OCI-LY3 (cell line): ENCODE data around the gene GLIS1.

ENCODE experiments used
- H2AFZ ChIP-seq: fragments of 200-600, 300-600 bp; shearing (Covaris generic); 2 replicates; pipeline ENCODE4 v1.6.0; 2014; ENCODE audit warnings: antibody characterized with exemption, low read depth, low read length
- H3K27ac ChIP-seq: fragments of 200-600, 300-600 bp; sonication (generic); 2 replicates; pipeline ENCODE4 v1.5.1; 2014; ENCODE audit warnings: mild to moderate bottlenecking, low read length, moderate library complexity, mixed read lengths
- H3K27me3 ChIP-seq: fragments of 200-600, 300-600 bp; sonication (generic); 2 replicates; pipeline ENCODE4 v1.6.1; 2014; ENCODE audit warnings: low read depth, low read length, mixed read lengths
- H3K36me3 ChIP-seq: fragments of 200-600, 300-600 bp; sonication (generic); replicated peaks from 2 replicates; pipeline ENCODE3; 2014; ENCODE audit warnings: low read depth, low read length, mixed read lengths
- H3K4me1 ChIP-seq: fragments of 300-600, 200-600 bp; sonication (generic); 2 replicates; pipeline ENCODE4 v1.6.1; 2014; ENCODE audit warnings: low read length, mixed read lengths
- H3K4me2 ChIP-seq: fragments of 200-600, 300-600 bp; sonication (generic); 2 replicates; pipeline ENCODE4 v1.6.1; 2014; ENCODE audit warnings: low read length, mixed read lengths
- H3K4me3 ChIP-seq: fragments of 300-600, 200-600 bp; sonication (generic); 2 replicates; pipeline ENCODE4 v1.5.1; 2014; ENCODE audit warnings: antibody characterized with exemption, mild to moderate bottlenecking, low read length, moderate library complexity
- H3K79me2 ChIP-seq: fragments of 300-600, 200-600 bp; shearing (Covaris generic); 2 replicates; pipeline ENCODE4 v1.6.1; 2014; ENCODE audit warnings: mild to moderate bottlenecking, low read length, mixed read lengths
- H3K9ac ChIP-seq: fragments of 300-600, 200-600 bp; shearing (Covaris generic); 2 replicates; pipeline ENCODE4 v1.6.0; 2014; ENCODE audit warnings: mild to moderate bottlenecking, low read length, moderate library complexity
- H3K9me3 ChIP-seq: fragments of 200-600, 300-600 bp; shearing (Covaris generic); 2 replicates; pipeline ENCODE4 v1.6.1; 2014; ENCODE audit warnings: low read length, mixed read lengths; ENCODE audit not compliant: insufficient read depth
- H4K20me1 ChIP-seq: fragments of 200-600, 300-600 bp; sonication (generic); 2 replicates; pipeline ENCODE4 v1.6.1; 2016; ENCODE audit warnings: low read length, mixed read lengths; ENCODE audit not compliant: insufficient read depth
- EZH2phosphoT487 ChIP-seq: fragments of 200-600 bp; shearing (Covaris generic); IDR thresholded peaks from 2 replicates; pipeline ENCODE4 v1.6.1; 2018; ENCODE audit warnings: antibody characterized with exemption, mixed run types, low read depth
- TF ChIP-seq, protein P1 (sequence below): fragments of 200-600, 300-600 bp; sonication (generic); IDR thresholded peaks from 2 replicates; pipeline ENCODE4 v1.5.1; 2014; ENCODE audit warnings: antibody characterized with exemption, low read length, low read depth

Gene GLIS1

GRCh38 chr1:53643881-53644390 is 95.0 kb downstream of the GLIS1 start:
- no peaks in the 10 kb centered on the region for H3K79me2 ChIP-seq
- H3K27me3 ChIP-seq = no peaks in the 10 kb centered on the region
- H3K36me3 ChIP-seq = no peaks in the 10 kb centered on the region
- H3K4me1 ChIP-seq = peaks cover 11% of the 10 kb centered on the region
- H4K20me1 ChIP-seq = no peaks in the 10 kb centered on the region
- H3K9ac ChIP-seq = no peak overlapping the region
- H3K4me3 ChIP-seq = no peak overlapping the region
- no peaks in the 10 kb centered on the region for H3K9me3 ChIP-seq
- no peak overlapping the region for H3K27ac ChIP-seq
- TF ChIP-seq EZH2phosphoT487 = no peak
- TF ChIP-seq, protein P1, sequence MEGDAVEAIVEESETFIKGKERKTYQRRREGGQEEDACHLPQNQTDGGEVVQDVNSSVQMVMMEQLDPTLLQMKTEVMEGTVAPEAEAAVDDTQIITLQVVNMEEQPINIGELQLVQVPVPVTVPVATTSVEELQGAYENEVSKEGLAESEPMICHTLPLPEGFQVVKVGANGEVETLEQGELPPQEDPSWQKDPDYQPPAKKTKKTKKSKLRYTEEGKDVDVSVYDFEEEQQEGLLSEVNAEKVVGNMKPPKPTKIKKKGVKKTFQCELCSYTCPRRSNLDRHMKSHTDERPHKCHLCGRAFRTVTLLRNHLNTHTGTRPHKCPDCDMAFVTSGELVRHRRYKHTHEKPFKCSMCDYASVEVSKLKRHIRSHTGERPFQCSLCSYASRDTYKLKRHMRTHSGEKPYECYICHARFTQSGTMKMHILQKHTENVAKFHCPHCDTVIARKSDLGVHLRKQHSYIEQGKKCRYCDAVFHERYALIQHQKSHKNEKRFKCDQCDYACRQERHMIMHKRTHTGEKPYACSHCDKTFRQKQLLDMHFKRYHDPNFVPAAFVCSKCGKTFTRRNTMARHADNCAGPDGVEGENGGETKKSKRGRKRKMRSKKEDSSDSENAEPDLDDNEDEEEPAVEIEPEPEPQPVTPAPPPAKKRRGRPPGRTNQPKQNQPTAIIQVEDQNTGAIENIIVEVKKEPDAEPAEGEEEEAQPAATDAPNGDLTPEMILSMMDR = no peak
- H3K4me2 ChIP-seq = no peak overlapping the region
- H2AFZ ChIP-seq = no peak overlapping the region

GRCh38 chr1:53643041-53643880 is 95.7 kb downstream of the GLIS1 start:
- no peaks in the 10 kb centered on the region for H3K27me3 ChIP-seq
- H3K79me2 ChIP-seq = no peaks in the 10 kb centered on the region
- peaks cover 14% of the 10 kb centered on the region for H3K4me1 ChIP-seq
- TF ChIP-seq EZH2phosphoT487 = no peak
- TF ChIP-seq, protein P1 = no peak
- H2AFZ ChIP-seq = no peak overlapping the region
- H3K4me3 ChIP-seq = no peak overlapping the region
- H3K27ac ChIP-seq = no peak overlapping the region
- H3K9me3 ChIP-seq = no peaks in the 10 kb centered on the region
- no peaks in the 10 kb centered on the region for H4K20me1 ChIP-seq
- no peaks in the 10 kb centered on the region for H3K36me3 ChIP-seq
- H3K9ac ChIP-seq = no peak overlapping the region
- no peak overlapping the region for H3K4me2 ChIP-seq

GRCh38 chr1:53642607-53643006 is 96.4 kb downstream of the GLIS1 start:
- H3K4me2 ChIP-seq = no peak overlapping the region
- no peaks in the 10 kb centered on the region for H4K20me1 ChIP-seq
- H2AFZ ChIP-seq = no peak overlapping the region
- H3K79me2 ChIP-seq = no peaks in the 10 kb centered on the region
- H3K36me3 ChIP-seq = no peaks in the 10 kb centered on the region
- H3K4me1 ChIP-seq = peaks cover 14% of the 10 kb centered on the region
- H3K27ac ChIP-seq = no peak overlapping the region
- no peaks in the 10 kb centered on the region for H3K9me3 ChIP-seq
- H3K9ac ChIP-seq = no peak overlapping the region
- no peak overlapping the region for H3K4me3 ChIP-seq
- no peaks in the 10 kb centered on the region for H3K27me3 ChIP-seq
- TF ChIP-seq, protein P1 = no peak
- TF ChIP-seq EZH2phosphoT487 = no peak

DNA sequence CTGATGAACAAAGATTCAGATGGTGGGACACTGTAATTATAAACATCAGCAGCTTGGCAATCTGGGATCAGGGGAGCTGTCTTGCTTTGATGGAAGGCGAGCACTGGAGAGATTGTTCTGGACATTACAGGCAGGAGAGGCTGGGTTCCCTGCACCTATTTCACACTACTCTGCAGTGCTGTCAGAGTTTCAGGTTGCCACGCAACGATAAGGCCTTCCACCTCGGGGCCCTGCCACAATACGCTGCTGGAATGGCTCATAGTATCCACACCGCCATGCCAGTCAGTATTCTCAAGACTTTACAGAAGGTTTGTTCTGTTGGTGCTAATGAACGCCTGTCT is 96.8 kb downstream of the GLIS1 start:
- Histone ChIP-seq H3K9ac (no peak overlapping the region), H4K20me1 (no peaks in the 10 kb centered on the region), H2AFZ (no peak overlapping the region), H3K27ac (no peak overlapping the region), H3K36me3 (no peaks in the 10 kb centered on the region), H3K79me2 (no peaks in the 10 kb centered on the region), H3K4me2 (no peak overlapping the region), H3K27me3 (no peaks in the 10 kb centered on the region), H3K4me3 (no peak overlapping the region), H3K9me3 (no peaks in the 10 kb centered on the region), H3K4me1 (peaks cover 14% of the 10 kb centered on the region)
- no peak for TF ChIP-seq EZH2phosphoT487
- TF ChIP-seq, protein P1 = no peak
